ENCODE measurements around the gene SORBS1.

SORBS1 gene

GRCh38 chr10:95429639-95430038 is 131.5 kb downstream of the SORBS1 start:
- DNase-seq, result no peak

GRCh38 chr10:95428701-95429100 is 132.5 kb downstream of the SORBS1 start:
- DNase-seq, result no peak

- DNase-seq, result no peak
Measured at GRCh38 chr10:95426482-95426881, 134.7 kb downstream of the SORBS1 start.

GRCh38 chr10:95425592-95426465 is 135.3 kb downstream of the SORBS1 start:
- DNase-seq, result no peak

GRCh38 chr10:95423164-95424005 is 137.8 kb downstream of the SORBS1 start:
- DNase-seq, result no peak

GRCh38 chr10:95422233-95422632 is 138.9 kb downstream of the SORBS1 start:
- DNase-seq, result no peak

GRCh38 chr10:95421782-95422181 is 139.4 kb downstream of the SORBS1 start:
- DNase-seq, result no peak

GRCh38 chr10:95419399-95419798 is 141.8 kb downstream of the SORBS1 start:
- DNase-seq, result no peak

GRCh38 chr10:95416973-95417372 is 144.2 kb downstream of the SORBS1 start:
- no peak for DNase-seq

GRCh38 chr10:95416270-95416669 is 144.9 kb downstream of the SORBS1 start:
- DNase-seq, result no peak

- no peak for DNase-seq
Measured at GRCh38 chr10:95415621-95416031, 145.5 kb downstream of the SORBS1 start.

- no peak for DNase-seq
Measured at GRCh38 chr10:95414844-95415485, 146.2 kb downstream of the SORBS1 start.

- DNase-seq, result no peak
Measured at GRCh38 chr10:95414016-95414830, 146.9 kb downstream of the SORBS1 start.

- DNase-seq, result no peak
Measured at GRCh38 chr10:95413588-95413987, 147.6 kb downstream of the SORBS1 start.

GRCh38 chr10:95411635-95412034 is 149.5 kb downstream of the SORBS1 start:
- DNase-seq, result no peak

- no peak for DNase-seq
Measured at GRCh38 chr10:95408983-95409873, 151.9 kb downstream of the SORBS1 start.

- no peak for DNase-seq
Measured at GRCh38 chr10:95408148-95408960, 152.8 kb downstream of the SORBS1 start.

- DNase-seq, result no peak
Measured at GRCh38 chr10:95407546-95407945, 153.6 kb downstream of the SORBS1 start.

- no peak for DNase-seq
Measured at GRCh38 chr10:95406651-95407280, 154.4 kb downstream of the SORBS1 start.

- no peak for DNase-seq
Measured at GRCh38 chr10:95405655-95406054, 155.5 kb downstream of the SORBS1 start.
